Measurements from ENCODE around the gene TEX52.
"Not testable (repeated sequence)": the region's sequence is repeated elsewhere in the genome, so short reads cannot be mapped to it uniquely, and the experiment has no call there.

Gene TEX52

GRCh38 chr12:2863402-2863801, 6.6 kb upstream of the TEX52 start:
- not testable (repeated sequence) for DNase-seq

DNA sequence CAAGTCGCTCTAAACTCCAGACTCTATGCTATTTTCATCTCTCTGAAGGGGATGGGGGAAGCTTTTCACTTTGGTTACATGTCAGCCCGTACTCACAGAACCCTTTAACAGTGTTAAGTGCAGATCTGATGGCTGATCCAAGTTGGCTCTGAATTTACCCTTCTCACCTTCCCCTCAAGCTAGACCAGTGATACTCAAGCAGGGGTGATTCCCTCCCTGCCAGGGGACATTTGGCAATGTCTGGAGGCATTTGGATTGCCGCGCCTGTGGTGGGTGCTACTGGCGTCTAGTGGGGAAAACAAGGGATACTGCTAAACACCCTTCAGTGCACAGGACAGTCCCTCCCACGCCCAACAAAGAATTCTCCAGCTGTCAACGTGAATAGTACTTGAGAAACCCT, 6.0 kb upstream of the TEX52 start:
- DNase-seq = no peak

- no peak for DNase-seq
These were observed 3.3 kb upstream of the TEX52 start for GRCh38 chr12:2860170-2860569.

- no peak for DNase-seq
These were observed 2.1 kb upstream of the TEX52 start for GRCh38 chr12:2858944-2859421.

DNA sequence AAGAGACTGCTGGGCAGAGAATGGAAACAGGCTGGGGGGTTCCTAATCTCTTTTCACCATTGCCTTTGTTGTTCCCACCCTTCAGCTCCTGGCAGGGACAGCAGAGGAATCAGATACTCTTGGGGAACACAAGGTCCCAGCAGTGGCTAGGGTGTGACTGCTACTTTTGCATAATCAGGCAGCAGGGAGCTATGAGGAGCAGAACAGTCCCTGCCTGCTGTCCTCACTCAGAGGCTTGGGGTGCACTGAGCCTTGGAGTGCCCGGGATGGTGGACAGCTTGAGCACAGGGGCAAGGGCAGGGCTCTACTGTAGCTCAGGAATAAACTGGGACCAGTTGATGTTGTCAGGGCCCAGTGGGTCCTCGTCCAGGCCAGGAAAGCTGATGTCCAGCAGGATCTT, 1.5 kb upstream of the TEX52 start:
- DNase-seq = no peak

- no peak for DNase-seq
These were observed 737 bp upstream of the TEX52 start for GRCh38 chr12:2857576-2857975.

DNA sequence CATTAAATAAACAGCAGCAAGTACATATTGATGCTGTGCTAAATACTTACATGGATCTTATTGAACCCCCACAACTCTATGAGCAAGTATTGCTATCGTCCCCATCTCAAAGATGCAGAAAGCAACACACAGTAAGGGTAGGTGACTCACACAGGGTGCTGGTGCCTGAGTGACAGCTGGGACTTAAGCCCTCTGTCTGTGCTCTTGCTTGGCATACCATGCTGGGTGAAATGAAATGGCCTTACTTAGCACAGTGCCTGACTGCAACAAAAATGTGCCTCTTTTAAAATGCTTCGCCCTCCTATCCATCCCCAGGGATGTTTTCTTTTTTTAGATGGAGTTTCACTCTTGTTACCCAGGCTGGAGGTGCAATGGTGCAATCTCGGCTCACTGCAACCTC, 788 bp downstream of the TEX52 start:
- DNase-seq = peak; percentile 89

- DNase-seq = no peak
These were observed 1.3 kb downstream of the TEX52 start for GRCh38 chr12:2855546-2855945.

GRCh38 chr12:2854669-2855453, 2.0 kb downstream of the TEX52 start:
- DNase-seq = peak; percentile 88

- DNase-seq = peak; percentile 94
These were observed 3.2 kb downstream of the TEX52 start for GRCh38 chr12:2853626-2854025.

GRCh38 chr12:2851931-2852330, 4.9 kb downstream of the TEX52 start:
- no peak for DNase-seq

DNA sequence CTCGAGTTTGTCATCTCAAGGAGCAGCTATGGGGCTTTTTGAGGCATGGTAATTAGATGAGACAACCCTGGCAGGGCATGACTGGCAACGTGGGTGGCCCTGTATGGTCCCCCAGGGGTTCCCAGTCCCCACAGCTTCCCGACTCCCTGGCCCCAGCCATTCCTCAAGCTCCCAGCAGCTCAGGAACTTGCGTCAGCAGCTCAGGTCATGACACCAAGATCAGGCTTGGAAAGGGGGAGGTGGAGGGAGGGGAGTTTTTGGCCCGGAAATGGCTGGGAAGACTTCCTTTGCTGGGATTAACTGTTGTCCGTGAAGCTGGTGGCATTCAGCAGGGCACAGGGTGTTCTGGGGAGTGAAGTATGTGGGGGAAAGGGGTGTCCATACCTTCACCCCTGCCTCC, 11.6 kb downstream of the TEX52 start:
- DNase-seq = no peak

DNA sequence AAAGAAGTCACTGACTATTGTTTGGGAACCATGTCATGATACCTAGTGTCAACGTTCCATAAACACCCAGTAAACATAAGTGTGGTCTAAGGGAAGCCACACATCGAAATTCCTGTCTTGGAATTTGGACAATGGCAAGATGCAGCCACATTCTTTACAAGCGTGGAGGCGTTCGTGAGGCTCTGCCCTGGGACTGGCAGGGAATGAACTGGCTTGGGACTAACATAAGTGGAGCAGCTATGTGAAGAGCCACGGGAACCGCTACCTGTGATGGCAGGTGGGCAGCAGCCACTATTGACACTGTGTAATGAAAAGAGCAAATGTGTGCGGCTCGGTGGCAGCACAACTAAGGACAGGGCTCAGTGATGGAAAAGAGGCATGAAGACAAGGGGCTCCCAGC, 12.1 kb downstream of the TEX52 start:
- peak; percentile 33 for DNase-seq

GRCh38 chr12:2842948-2843347, 13.9 kb downstream of the TEX52 start:
- DNase-seq = no peak

- no peak for DNase-seq
These were observed 15.7 kb downstream of the TEX52 start for GRCh38 chr12:2841056-2841650.

DNA sequence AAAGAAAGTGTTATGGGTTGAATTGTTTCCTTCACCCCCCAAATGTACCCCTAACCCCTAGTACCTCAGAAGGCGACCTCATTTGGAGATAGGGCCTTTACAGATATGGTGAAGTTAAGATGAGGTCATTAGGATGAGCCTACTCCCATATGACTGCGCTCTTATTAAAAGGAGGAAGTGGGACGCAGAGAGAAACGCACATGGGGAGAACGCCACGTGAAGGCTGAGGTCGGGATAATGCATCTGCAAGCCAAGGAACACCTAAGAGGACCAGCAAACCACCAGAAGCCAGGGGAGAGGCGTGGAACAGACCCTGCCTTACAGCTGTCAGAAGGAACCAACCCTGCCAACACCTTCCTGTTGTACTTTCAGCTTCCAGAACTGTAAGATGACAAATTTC, 20.3 kb downstream of the TEX52 start:
- no peak for DNase-seq

- DNase-seq = no peak
These were observed 21.0 kb downstream of the TEX52 start for GRCh38 chr12:2835691-2836403.

- peak; percentile 50 for DNase-seq
These were observed 22.0 kb downstream of the TEX52 start, which contains the start of gene NRIP2 for GRCh38 chr12:2834581-2835491. NRIP2 (minus strand) TSS chr12:2835035; CDS start chr12:2834983, 52 bp downstream.

- no peak for DNase-seq
These were observed 23.0 kb downstream of the TEX52 start for GRCh38 chr12:2833810-2834209.

DNA sequence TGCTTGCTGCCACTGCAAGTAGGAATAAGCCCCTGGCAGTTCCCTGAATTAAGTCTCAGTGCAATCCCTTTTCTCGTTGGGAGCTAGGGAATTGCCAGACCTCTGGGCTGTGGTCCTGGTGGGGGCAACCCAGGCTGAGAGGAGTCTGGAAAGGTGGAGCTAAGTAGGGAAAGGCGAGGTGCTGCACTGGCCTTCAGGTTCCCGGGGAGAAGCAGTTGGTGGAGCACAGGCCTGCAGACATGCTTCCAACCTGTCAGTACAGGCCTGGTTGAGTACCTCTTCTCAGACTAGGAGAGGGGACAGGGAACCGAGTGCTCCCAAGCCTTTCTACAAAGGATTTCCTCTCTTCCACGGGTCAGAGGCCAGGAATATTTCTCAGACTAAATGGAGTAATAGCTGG, 23.5 kb downstream of the TEX52 start:
- no peak for DNase-seq

- no peak for DNase-seq
These were observed 24.2 kb downstream of the TEX52 start for GRCh38 chr12:2832550-2833127.

- no peak for DNase-seq
These were observed 27.6 kb downstream of the TEX52 start for GRCh38 chr12:2829275-2829674.
